Endothelial cell of umbilical vein (primary cell): ENCODE data around the gene ZNF143. TPM values are rescaled to one million over a fixed set of nuclear protein-coding genes. Genes with fewer than 3 reads are reported as not detected.

Source experiments
- BruUV-seq: library from RNA; stranded (reverse); fragments of 400-500 nt; replicated peaks from 2 replicates; lab custom pipeline; 2021; lab: Mats Ljungman, UMichigan
- CTCF ChIA-PET: fragments of 300-600, 350-600 bp; sonication (Branson Sonifier 250); formaldehyde crosslinking; loops from one replicate; lab custom pipeline; 2021; ENCODE audit warnings: antibody characterized with exemption, inconsistent platforms; lab: Charles Lee
- POLR2A ChIA-PET: fragments of 300-600, 350-600 bp; sonication (Branson Sonifier 250); formaldehyde crosslinking; loops from one replicate; lab custom pipeline; 2021; ENCODE audit warnings: antibody characterized with exemption, inconsistent platforms; lab: Charles Lee
- DNase-seq: peaks from one replicate; pipeline ENCODE4 v3.0.0-alpha.2; 2011; ENCODE audit warnings: low read depth, low spot score
- FAIRE-seq: peaks from 2 replicates; lab custom pipeline; 2011; peaks lifted over from hg19 to GRCh38; lab: Jason Lieb, UNC
- H2AFZ ChIP-seq: 2 replicates; pipeline ENCODE4 v1.6.0; 2012; ENCODE audit warnings: low read depth, low read length, control low read depth, inconsistent platforms
- H3K27ac ChIP-seq: 2 replicates; pipeline ENCODE4 v1.5.1; 2011; ENCODE audit warnings: low read depth, mild to moderate bottlenecking, control low read depth, low read length, moderate library complexity; ENCODE audit not compliant: insufficient read depth
- H3K27me3 ChIP-seq, 2 experiments: 2 replicates each; pipeline versions ENCODE4 v1.6.0 to v1.6.1; 2011; ENCODE audit warnings: low read length in 2 of 2, mixed read lengths in 1 of 2; ENCODE audit not compliant: control insufficient read depth in 2 of 2, insufficient read depth in 2 of 2
- H3K36me3 ChIP-seq, 2 experiments: 2 replicates in 1 of 2; 3 replicates in 1 of 2; pipeline ENCODE4 v1.5.1; 2011; ENCODE audit warnings: low read length in 2 of 2, mild to moderate bottlenecking in 1 of 2, moderate library complexity in 1 of 2; ENCODE audit not compliant: control insufficient read depth in 2 of 2, insufficient read depth in 2 of 2; ENCODE audit errors: extremely low read depth in 1 of 2
- H3K4me1 ChIP-seq: 3 replicates; pipeline ENCODE4 v1.5.1; 2011; ENCODE audit warnings: mild to moderate bottlenecking, low read length; ENCODE audit not compliant: control insufficient read depth, insufficient read depth; ENCODE audit errors: extremely low read depth
- H3K4me2 ChIP-seq: 2 replicates; pipeline ENCODE4 v1.6.1; 2011; ENCODE audit warnings: low read length, control low read depth, mixed read lengths; ENCODE audit not compliant: insufficient read depth
- H3K4me3 ChIP-seq, 3 experiments: fragments of 200-600 bp in 1 of 3; sonication (generic), shearing (Covaris generic) in 1 of 3; replicated peaks in 1 of 3; 2 replicates each; pipeline ENCODE4 v1.5.1; 2011 to 2016; ENCODE audit warnings: control low read depth in 3 of 3, low read length in 3 of 3, mild to moderate bottlenecking in 2 of 3, inconsistent platforms in 1 of 3, low read depth in 1 of 3, moderate library complexity in 1 of 3; ENCODE audit not compliant: insufficient read depth in 1 of 3
- H3K79me2 ChIP-seq: 2 replicates; pipeline ENCODE4 v1.6.0; 2012; ENCODE audit warnings: low read length, inconsistent platforms; ENCODE audit not compliant: control insufficient read depth, insufficient read depth
- H3K9ac ChIP-seq: replicated peaks from 2 replicates; pipeline ENCODE3; 2011; ENCODE audit warnings: low read length, control low read depth; ENCODE audit not compliant: insufficient read depth; ENCODE audit errors: extremely low read depth
- H3K9me1 ChIP-seq: replicated peaks from 3 replicates; pipeline ENCODE4 v1.6.0; 2011; ENCODE audit warnings: mild to moderate bottlenecking, low read length; ENCODE audit not compliant: control insufficient read depth, insufficient read depth; ENCODE audit errors: extremely low read depth
- H3K9me3 ChIP-seq: replicated peaks from 2 replicates; pipeline ENCODE4 v1.5.1; 2012; ENCODE audit warnings: low read length, inconsistent platforms; ENCODE audit not compliant: control insufficient read depth, insufficient read depth
- H4K20me1 ChIP-seq: replicated peaks from 2 replicates; pipeline ENCODE3; 2011; ENCODE audit warnings: mild to moderate bottlenecking, low read length; ENCODE audit not compliant: control insufficient read depth, insufficient read depth; ENCODE audit errors: extremely low read depth
- CTCF ChIP-seq, 2 donors: IDR thresholded peaks; 1 replicate in 1 of 2; 2 replicates in 1 of 2; pipeline ENCODE4 v1.5.1; 2011; ENCODE audit warnings: low read length in 2 of 2, mild to moderate bottlenecking in 2 of 2, moderate library complexity in 2 of 2, control low read depth in 1 of 2, inconsistent platforms in 1 of 2, low read depth in 1 of 2; ENCODE audit not compliant: insufficient read depth in 1 of 2; ENCODE audit errors: extremely low read depth in 1 of 2
- EZH2 ChIP-seq: IDR thresholded peaks from 2 replicates; pipeline ENCODE4 v1.6.1; 2012; ENCODE audit warnings: borderline replicate concordance, low read depth, mild to moderate bottlenecking, moderate library complexity, low read length, inconsistent platforms; ENCODE audit not compliant: severe bottlenecking
- FOS ChIP-seq: IDR thresholded peaks from 2 replicates; pipeline ENCODE4 v1.6.1; 2011; ENCODE audit warnings: mild to moderate bottlenecking, low read length, moderate library complexity, borderline replicate concordance; ENCODE audit not compliant: insufficient read depth
- GATA2 ChIP-seq: IDR thresholded peaks from 2 replicates; pipeline ENCODE4 v1.7.0; 2011; ENCODE audit warnings: low read depth, mild to moderate bottlenecking, moderate library complexity, mixed read lengths, low read length; ENCODE audit not compliant: insufficient read length, insufficient read depth
- JUN ChIP-seq: IDR thresholded peaks from 2 replicates; pipeline ENCODE4 v1.6.1; 2011; ENCODE audit warnings: borderline replicate concordance, low read depth; ENCODE audit not compliant: insufficient read length, insufficient read depth
- MAX ChIP-seq: IDR thresholded peaks from 2 replicates; pipeline ENCODE4 v1.6.1; 2011; ENCODE audit not compliant: insufficient read depth, insufficient read length
- MYC ChIP-seq: IDR thresholded peaks from one replicate; pipeline ENCODE4 v1.6.1; 2011; ENCODE audit warnings: mild to moderate bottlenecking, low read depth, low read length
- POLR2A ChIP-seq: IDR thresholded peaks from 2 replicates; pipeline ENCODE4 v1.6.1; 2012; ENCODE audit warnings: low read depth, mild to moderate bottlenecking, control low read depth, low read length
- POLR2AphosphoS5 ChIP-seq: IDR thresholded peaks from 2 replicates; pipeline ENCODE4 v1.6.1; 2012; ENCODE audit warnings: low read depth, mild to moderate bottlenecking, control low read depth, low read length, moderate library complexity; ENCODE audit not compliant: insufficient read depth
- dilution Hi-C: fragments of 300-500 bp; cut with MboI; formaldehyde crosslinking; loops from one replicate; pipeline ENCODE4 v1.15.0; 2019; ENCODE audit warnings: low sequenced_read_pairs; ENCODE audit not compliant: extremely low pct_ligation_motif_present
- intact Hi-C: fragments of 100-400 bp; cut with micrococcal nuclease; formaldehyde crosslinking; loops from one replicate; pipeline ENCODE4 v1.10.0; 2022
- polyA plus RNA-seq, 4 experiments: library from polyadenylated mRNA; depleted of rRNA in 3 of 4; stranded (reverse) in 3 of 4; unstranded in 1 of 4; fragments of >200 nt; gene quantifications; 2 replicates each; pipeline versions ENCODE4 v1.2.1 to v1.2.3, GENCODE V29; 2011 to 2012; ENCODE audit warnings: missing spikeins in 1 of 4
- total RNA-seq: library from RNA; stranded (reverse); gene quantifications from 2 replicates; pipeline ENCODE4 v1.2.3, GENCODE V29; 2021

ZNF143 gene
- total and polyA plus RNA-seq, 2 donors (not counting 3 experiments of a cell fraction or from before 2014, with no cell fraction given) = 19.0 to 29.8 TPM

- dilution Hi-C loops (no loop called here), intact Hi-C loops (loop anchor here (1.0 to 5.0 kb wide), 9 partner anchors 67 to 545 kb away; partner anchors contain the start of genes DENND5A, IPO7, TMEM41B and WEE1)
- Histone ChIP-seq H2AFZ (no peak overlapping the region), H3K79me2 (peaks cover 35% of the 10 kb centered on the region), H4K20me1 (no peaks in the 10 kb centered on the region), H3K4me1 (peaks cover 15% of the 10 kb centered on the region), H3K9me3 (no peaks in the 10 kb centered on the region), H3K9ac (peak overlapping the region; percentile 100), H3K4me3 (peak overlapping the region; percentile 92 to 97 (median 94)), H3K27me3 (no peaks in the 10 kb centered on the region), H3K36me3 (no peaks in the 10 kb centered on the region), H3K9me1 (no peaks in the 10 kb centered on the region), H3K4me2 (peak overlapping the region; percentile 89), H3K27ac (peak overlapping the region; percentile 95)
- BruUV-seq = TSS peak; percentile 86
- CTCF ChIA-PET = interaction anchor here (0.8 to 1.3 kb wide), 5 partner anchors 27 to 289 kb away, joined by 3 to 4 read pairs (median 3); no protein-coding TSS in a partner anchor
- POLR2A ChIA-PET = interaction anchor here (0.8 to 2.1 kb wide), 16 partner anchors 8 to 845 kb away, joined by 3 to 7 read pairs (median 4); partner anchors contain the start of genes ADM and WEE1
- FAIRE-seq (peak; percentile 62), DNase-seq (peak; percentile 70)
- TF ChIP-seq POLR2A = no peak
- no peak for TF ChIP-seq POLR2AphosphoS5
- no peak for TF ChIP-seq MYC
- no peak for TF ChIP-seq FOS
- TF ChIP-seq GATA2 = no peak
- TF ChIP-seq MAX = no peak
- TF ChIP-seq EZH2 = no peak
- no peak for TF ChIP-seq CTCF (IDR thresholded peaks at IDR 0.05; ENCODE audit: extremely low read depth in 1 of 2, insufficient read depth in 1 of 2, low read depth in 1 of 2, low read length in 2 of 2)
- no peak for TF ChIP-seq JUN
These were observed 1.0 kb upstream of the ZNF143 start for GRCh38 chr11:9459667-9460321.
